Activated CD4-positive, CD25-positive, alpha-beta regulatory T cell treated with anti-CD3 and anti-CD28 coated beads, Interleukin-2, amount 50 U/mL, for 24 hours (primary cell): ENCODE results near the gene HYCC1.
"Not testable (repeated sequence)": the region's sequence is repeated elsewhere in the genome, so short reads cannot be mapped to it uniquely, and the experiment has no call there.

Experiments used
- ATAC-seq, 2 donors: fragments of 150-1000 bp; cut with Tn5 transposase; one replicate each; pipeline ENCODE4 v1.10.0; 2021; ENCODE audit warnings: mild to moderate bottlenecking in 1 of 2, moderate library complexity in 1 of 2

The HYCC1 gene

GRCh38 chr7:23013715-23014649 is at the start of gene HYCC1:
HYCC1 (minus strand) TSS chr7:23014130; CDS start chr7:22991111, 23,019 bp downstream.
- ATAC-seq = peak; percentile 99 to 100

DNA sequence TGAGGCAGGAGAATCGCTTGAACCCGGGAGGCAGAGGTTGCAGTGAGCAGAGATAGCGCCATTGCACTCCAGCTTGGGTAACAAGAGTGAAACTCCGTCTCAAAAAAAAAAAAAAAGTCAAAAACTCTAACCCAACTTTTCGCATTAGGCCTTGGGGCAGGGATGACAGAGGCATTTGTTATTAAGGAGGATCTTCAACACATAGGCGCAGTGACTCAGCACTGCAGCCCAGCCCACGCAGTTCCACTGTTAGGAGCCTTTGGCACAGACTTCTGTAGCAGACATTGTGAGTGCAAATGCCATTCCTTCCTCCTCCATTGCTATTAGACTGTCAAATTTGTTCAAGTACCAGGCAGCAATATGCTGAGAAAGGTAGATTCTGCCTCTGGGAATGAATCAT is 48.5 kb upstream of the HYCC1 start:
- ATAC-seq = no peak

DNA sequence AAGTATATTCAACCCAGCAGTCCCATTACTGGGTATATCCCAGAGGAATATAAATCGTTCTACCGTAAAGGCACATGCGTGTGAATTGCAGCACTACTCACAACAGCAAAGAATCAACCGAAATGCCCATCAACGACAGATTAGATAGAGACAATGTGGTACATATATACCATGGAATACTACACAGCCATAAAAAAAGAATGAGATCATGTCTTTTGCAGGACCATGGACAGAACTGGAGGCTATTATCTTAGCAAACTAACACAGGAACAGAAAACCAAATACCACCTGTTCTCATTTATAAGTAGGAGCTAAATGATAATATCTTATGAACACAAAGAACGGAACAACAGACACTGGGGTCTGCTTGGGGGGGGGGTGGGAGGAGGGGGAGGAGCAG is 47.4 kb upstream of the HYCC1 start:
- ATAC-seq = no peak

GRCh38 chr7:23058408-23059096 is 44.6 kb upstream of the HYCC1 start:
- ATAC-seq = no peak

- peak; percentile 85 to 95 for ATAC-seq
These were observed 41.8 kb upstream of the HYCC1 start for GRCh38 chr7:23055582-23056178.

- not testable (repeated sequence) for ATAC-seq
These were observed 37.2 kb upstream of the HYCC1 start for GRCh38 chr7:23051124-23051485.

DNA sequence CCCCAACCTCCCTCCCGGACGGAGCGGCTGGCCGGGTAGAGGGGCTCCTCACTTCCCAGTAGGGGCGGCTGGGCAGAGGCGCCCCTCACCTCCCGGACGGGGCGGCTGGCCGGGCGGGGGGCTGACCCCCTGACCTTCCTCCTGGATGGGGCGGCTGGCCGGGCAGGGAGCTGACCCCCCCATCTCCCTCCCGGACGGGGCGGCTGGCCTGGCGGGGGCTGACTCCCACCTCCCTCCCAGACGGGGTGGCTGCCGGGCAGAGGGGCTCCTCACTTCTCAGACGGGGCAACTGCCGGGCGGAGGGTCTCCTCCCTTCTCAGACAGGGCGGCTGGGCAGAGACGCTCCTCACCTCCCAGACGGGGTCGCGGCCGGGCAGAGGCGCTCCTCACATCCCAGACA is 32.4 kb upstream of the HYCC1 start:
- ATAC-seq = not testable (repeated sequence)

GRCh38 chr7:23045086-23045485 is 31.2 kb upstream of the HYCC1 start:
- not testable (repeated sequence) for ATAC-seq

DNA sequence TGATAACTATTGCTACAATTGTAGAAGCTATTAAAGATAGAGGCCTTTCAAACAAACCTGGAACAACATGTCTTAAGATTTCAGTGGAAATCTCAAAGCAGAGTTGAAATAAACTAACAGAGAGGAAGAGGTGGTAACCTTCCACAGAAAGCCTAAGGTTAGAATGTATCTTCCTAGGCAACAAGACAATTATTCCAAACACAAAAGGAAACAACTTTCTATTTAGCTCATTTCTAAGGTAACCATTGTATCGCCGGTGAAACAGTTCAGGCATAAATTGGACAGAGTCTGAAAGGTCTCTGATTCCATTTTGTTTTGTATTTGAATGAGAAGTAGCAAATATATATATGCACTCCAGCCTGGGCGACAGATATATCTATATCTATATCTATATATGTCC is 30.7 kb upstream of the HYCC1 start:
- ATAC-seq = no peak

- no peak for ATAC-seq
These were observed 29.5 kb upstream of the HYCC1 start for GRCh38 chr7:23043441-23043840.

DNA sequence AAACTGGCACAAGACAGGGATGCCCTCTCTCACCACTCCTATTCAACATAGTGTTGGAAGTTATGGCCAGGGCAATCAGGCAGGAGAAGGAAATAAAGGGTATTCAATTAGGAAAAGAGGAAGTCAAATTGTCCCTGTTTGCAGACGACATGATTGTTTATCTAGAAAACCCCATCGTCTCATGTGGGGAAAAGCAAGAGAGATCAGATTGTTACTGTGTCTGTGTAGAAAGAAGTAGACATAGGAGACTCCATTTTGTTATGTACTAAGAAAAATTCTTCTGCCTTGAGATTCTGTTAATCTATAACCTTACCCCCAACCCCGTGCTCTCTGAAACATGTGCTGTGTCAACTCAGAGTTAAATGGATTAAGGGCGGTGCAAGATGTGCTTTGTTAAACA is 25.7 kb upstream of the HYCC1 start:
- not testable (repeated sequence) for ATAC-seq

DNA sequence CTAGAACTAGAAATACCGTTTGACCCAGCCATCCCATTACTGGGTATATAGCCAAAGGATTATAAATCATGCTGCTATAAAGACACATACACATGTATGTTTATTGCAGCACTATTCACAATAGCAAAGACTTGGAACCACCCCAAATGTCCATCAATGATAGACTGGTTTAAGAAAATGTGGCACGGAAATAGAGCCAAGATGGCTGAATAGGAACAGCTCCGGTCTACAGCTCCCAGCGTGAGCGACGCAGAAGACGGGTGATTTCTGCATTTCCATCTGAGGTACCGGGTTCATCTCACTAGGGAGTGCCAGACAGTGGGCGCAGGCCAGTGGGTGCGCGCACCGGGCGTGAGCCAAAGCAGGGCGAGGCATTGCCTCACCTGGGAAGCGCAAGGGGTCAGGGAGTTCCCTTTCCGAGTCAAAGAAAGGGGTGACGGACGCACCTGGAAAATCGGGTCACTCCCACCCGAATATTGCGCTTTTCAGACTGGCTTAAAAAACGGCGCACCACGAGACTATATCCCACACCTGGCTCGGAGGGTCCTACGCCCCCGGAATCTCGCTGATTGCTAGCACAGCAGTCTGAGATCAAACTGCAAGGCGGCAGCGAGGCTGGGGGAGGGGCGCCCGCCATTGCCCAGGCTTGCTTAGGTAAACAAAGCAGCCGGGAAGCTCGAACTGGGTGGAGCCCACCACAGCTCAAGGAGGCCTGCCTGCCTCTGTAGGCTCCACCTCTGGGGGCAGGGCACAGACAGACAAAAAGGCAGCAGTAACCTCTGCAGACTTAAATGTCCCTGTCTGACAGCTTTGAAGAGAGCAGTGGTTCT is 21.8 kb upstream of the HYCC1 start:
- ATAC-seq = not testable (repeated sequence)

DNA sequence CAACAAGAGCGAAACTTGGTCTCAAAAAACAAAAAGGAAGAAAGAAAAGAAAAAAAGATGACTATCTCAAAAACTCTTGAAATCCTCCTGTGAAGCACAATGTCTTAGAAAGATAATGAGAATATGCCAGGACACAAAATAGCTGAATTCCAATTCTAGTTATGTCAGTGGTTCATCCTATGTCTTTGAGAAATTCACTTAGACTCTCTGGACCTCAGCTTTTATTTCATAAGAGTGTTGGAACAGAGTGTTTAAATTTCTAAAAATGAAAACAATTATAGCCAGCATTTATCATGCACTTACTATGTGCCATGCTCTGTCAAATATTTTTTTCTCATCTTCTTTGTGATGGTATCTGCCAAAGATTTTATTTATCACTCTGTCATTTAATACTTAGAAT is 13.3 kb upstream of the HYCC1 start:
- ATAC-seq = no peak

DNA sequence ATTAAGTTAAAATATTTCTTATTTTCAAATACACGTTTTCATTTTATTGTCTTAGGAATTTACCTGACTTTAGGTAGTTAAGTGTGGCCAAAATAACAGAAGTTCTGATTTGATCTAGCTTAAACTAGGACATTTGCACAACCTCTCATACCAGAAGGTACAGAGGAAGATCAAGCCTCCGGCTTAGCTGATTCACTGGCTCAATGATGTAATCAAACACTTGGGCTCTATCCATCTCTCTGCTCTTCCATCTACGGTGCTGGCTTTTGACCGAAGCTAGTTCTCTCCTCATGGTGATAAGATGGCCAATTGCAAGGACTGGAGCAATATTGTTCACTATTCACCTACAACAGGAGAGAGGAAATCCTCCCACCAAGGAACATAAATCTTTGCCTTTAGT is 12.2 kb upstream of the HYCC1 start:
- ATAC-seq = no peak

DNA sequence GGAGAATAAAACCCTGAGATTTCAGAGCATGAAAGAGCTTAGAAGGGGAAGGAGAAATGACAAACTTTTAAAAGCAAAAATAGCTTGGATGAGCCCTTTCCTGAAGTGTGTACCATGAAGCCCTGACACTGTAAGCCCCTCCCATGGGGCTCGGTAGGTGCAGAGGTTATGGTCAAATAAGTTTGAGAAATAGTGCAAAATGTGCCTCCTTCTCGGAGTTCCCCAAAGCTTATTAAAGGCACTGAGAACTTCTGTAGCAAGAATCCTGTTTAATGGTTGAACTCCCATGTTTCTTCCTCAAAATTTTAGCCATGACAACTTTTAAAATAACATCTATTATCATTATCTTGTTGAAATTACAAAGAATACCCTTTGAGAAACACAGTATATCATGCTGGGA is 10.5 kb upstream of the HYCC1 start:
- ATAC-seq = no peak

DNA sequence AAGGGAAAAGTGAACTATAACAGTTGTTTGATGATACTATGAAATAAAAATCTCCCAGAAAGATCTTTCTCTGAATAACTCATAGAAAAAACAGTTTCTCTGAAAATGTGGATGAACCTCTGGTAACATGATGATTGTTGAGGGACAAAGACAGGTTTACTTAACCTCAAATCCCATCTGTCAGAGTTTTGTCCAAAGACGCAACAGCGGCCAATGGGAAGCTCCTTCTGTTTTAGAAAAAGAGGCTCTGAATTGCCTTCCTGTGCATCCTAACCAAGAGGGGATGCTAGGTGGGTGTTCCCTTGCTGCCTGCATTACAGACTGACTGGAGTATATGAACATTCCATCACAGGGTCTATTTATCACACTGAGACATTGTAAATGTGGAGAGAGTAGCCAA is 8.9 kb upstream of the HYCC1 start:
- no peak for ATAC-seq

DNA sequence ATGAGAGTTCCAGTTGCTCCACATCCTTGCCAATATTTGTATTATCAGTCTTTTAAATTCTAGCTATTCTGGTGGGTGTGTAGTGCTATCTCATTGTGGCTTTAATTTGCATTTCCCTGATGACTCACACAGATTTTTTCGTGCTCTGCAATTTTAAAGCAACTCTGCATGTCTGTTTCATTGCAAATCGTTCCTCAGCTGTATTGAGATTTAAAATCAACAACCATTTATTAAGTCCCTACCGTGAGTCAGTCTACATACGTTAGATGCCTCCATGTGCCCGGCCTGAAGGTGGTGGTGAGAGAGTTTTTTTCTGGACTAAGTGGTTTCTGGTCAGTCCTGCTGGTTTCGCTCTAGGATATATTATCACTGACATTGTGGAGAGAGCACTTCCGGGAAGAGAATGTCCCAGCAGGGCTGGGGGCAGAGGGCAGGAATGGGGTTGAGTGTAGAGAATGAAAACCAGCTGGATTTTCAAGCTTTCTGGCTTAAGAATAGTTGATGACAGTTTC is 8.4 kb upstream of the HYCC1 start:
- peak; percentile 17 to 28 for ATAC-seq

- ATAC-seq = no peak
These were observed 7.7 kb upstream of the HYCC1 start for GRCh38 chr7:23021596-23021995.

- peak; percentile 91 to 92 for ATAC-seq
These were observed 6.9 kb upstream of the HYCC1 start for GRCh38 chr7:23020742-23021401.

DNA sequence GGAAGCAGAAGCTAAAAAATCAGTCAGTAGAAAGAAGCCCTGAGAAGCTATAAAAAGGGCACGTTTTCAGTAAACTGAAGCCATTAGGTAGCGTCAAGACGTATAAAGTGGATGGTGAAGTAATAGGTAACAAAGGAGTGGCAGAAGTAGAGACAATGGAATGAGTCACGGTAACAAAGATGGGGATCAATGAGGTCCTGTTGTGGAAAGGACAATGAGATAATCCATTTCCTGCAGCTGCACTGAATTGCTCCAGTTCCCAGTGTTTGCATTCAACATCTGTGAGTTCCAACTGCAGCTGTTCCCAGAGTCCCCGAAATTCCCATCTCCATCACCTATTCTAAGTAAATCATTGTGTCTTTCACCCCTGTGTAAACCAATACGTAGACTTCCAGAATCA is 4.8 kb upstream of the HYCC1 start:
- ATAC-seq = no peak

DNA sequence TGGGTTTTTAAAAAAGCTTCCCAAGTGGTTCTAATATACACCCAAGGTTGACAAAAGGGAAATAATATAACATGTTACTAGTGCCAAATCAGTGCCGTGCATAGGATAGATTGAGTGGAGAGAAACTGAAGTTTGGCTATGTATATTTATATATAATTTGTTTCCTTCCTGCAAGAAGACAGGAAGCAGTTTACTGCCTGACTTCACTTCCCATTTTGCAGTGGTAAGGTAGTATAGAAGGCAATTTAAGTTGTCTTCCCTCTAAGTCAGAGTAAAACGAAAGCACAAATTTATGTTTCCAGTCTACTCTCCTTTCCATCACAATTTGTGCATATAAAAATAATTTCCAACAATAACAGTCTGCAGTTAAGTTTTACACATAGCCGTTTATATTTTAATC is 3.4 kb upstream of the HYCC1 start:
- no peak for ATAC-seq
